ENCODE measurements around the gene LGR6.

The LGR6 gene

DNA sequence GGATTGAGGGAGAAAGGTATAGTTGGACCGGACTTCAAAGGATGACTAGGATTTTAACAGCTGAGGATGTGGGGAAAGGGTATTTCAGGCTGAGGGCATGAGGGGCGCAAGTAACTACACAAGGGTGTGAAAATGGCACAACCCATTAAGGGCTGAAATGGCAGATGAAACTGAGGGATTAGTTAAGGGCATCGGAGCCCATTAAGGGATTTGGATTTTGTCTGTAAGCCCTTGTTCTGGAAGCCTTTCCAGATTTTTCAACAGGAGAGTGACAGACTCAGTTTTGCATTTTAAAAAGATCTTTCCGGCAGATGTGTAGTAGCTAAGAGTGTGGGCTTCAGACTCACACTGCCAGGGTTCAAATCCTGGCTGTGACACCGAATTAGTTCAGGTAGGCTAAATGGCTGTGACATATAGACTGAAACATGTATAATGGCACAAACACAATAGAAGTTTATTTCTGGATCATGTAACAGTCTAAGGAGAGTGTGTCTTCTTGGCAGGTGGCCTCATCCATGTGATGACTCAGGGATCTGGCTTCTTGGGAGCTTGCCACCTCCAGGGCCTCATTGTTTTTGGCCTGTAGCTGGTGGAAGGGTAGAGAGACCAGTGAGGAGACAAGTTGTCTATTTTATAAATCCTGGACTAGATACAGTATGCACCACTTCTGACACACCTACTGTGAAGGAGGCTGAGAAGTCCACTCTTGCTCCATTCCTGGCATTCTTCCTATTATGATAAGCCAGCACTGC lies 98.5 kb downstream of the LGR6 start:
- peak; percentile 80 for DNase-seq

DNA sequence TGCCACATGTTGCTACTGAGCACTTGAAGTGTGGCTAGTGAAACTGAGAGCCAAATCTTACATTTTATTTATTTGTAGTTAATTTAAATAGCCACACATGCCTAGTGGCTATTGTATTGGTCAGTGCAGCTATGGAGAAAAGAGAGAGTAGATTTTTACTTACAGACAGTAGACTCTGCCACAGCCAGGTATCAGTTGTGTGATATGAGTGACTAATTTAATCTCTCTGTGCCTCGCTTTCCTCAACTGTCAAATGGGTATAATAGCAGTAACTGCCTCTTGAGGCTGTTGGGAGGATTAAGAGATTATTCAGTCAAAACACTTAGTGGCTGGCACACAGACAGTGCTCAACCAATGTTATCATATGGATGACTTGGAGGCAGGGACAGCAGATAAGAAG lies 99.2 kb downstream of the LGR6 start:
- no peak for DNase-seq

DNA sequence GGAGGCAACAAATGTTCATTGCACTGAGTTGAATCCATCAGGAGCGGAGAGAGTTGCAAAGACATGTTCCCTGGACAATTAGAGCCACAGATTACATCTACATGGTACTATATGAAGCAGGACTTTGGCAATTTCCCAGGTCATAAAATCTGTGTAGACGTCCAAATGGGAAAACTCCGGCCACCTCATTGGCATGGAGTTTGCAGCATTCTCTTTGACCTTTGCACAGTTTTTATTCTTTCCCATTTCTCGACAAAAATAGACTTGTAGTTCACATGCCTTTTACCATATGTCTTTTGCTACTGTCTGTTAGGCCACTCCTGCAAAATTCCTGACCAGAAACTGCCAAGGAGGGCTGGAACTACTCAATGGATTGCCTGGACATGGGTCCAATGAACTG lies 100.0 kb downstream of the LGR6 start:
- DNase-seq, result no peak

DNA sequence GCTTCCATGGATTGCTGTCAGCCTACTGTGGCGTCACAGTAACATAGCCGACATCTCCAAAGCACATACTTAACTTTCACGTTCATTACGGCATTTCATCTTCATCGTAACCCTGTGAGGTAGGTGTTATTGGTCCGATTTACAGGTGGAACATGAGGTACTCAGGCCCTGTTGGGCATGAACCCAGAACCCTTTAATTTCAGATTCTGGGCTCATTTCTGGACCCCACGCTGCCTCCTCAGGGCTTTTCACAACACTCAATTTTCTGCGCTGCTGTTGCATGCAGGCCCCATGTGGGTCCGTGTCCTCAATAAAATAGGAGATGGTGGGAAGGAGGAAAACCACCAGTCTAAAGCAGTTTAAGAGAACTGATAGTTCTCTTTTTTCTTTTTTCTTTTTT lies 108.6 kb downstream of the LGR6 start:
- no peak for DNase-seq

DNA sequence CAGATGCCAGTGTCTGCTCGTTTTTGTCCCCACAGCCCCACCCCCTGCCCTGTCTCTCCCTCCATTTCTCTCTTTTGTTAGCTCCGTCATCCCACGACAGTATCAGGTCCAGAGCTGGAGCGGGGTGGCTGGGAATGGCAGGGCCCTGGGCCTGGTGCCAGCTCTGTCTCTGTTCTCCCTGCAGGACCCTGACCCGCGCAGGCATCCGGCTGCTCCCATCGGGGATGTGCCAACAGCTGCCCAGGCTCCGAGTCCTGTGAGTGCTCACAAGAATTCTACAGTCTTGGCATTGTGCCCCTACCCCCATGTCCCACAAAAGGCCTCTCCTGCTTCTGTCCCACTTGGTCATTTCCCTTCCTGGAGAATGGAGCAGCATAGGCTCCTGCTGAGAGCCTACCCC lies 110.8 kb downstream of the LGR6 start:
- no peak for DNase-seq

DNA sequence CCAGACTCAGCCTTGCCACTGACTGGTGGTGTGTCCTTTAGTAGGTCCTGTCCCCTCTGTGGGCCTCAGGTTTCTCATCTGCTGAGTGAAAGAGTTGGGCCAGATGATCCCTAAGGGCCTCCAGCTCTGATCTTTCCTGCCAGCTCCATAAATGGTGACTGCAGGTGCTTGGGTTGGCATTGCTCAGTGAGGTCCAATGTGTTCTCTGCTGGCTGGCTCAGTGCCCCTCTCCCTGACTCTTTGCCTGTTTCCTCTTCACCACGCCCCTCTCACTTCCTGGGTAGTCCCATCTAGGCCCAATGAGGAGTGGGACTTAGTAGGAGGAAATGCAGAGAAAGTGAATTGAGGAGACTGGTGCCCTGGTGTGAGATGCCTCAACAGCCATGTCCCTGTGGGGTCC lies 111.6 kb downstream of the LGR6 start:
- DNase-seq, result no peak

DNA sequence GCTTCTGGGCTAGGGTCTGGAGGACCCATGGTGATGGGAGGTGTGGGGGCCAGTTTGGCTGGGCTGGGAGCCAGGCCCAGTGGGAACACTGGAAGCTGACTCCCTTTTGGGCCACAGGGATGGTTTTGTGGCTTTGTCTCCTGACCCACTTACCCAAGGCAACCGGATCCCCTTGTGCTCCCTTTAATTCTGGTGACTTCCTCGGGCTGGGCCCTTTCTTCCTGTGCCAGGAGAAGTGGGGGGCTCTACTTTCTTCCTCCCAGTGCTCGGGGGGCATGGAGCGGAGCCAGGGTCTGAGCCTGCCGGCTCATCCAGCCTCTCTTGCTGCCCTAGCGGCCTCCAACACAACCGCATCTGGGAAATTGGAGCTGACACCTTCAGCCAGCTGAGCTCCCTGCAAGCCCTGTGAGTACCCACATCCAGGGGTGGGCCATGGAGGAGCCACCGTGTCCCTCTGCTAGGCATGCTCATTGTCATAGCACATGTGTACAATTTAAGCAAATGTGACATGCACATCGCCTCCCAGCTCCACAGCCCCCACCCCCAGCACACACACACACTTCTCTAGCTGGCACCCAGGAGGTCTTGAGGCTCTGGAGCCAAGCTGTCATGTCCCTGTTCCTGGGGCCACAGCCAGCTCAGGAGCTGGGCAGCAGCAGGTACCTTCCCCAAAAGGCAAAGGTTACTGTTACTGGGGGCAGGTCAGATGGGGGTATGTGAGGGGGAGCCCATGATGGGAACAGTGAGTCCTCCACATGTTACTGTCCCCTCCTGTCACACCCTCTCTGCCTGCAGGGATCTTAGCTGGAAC lies 113.1 kb downstream of the LGR6 start:
- DNase-seq, result no peak

DNA sequence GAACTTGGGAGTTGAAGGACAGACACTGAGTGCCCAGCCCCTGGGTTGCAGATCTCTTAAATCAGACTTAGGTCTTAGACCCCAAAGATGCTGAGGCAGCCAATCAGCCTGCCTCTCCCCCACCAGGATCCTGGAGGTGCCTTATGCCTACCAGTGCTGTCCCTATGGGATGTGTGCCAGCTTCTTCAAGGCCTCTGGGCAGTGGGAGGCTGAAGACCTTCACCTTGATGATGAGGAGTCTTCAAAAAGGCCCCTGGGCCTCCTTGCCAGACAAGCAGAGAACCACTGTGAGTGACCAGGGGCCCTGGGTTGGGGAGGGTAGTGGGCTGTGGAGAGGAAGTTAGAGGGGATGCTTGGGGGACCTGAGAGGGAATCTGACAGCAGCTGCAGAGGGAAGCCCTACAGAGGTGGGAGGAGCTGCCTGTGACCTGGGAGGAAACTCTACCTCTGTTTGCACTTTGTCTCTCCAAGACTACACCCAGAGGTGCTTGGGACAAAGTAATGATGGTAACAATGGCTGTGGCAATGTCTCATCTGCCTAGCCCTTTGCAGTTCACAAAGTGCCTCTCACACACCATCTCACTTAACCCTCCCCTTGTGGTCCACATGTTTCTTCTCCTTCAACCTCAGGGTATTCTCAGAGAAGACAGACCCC lies 116.6 kb downstream of the LGR6 start:
- no peak for DNase-seq

DNA sequence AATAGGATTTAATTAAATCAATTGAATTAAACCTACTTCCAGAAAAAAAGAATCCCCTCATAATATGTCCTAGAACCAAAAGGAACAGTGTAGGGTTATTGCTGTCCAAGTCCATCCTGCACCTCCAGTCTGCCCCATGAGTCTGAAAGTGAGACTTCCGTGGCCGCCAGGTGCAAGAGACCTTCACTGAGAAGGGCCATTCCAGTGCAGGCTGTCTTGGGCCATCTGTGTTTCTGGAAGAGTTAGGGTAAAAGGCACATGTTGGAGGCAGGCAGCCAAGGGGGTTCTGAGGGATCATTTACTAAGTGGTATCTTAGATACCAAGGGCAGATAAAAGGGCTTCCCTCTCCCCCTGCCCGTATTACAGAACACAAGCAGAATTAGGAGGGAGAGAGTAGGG lies 117.1 kb downstream of the LGR6 start:
- no peak for DNase-seq

DNA sequence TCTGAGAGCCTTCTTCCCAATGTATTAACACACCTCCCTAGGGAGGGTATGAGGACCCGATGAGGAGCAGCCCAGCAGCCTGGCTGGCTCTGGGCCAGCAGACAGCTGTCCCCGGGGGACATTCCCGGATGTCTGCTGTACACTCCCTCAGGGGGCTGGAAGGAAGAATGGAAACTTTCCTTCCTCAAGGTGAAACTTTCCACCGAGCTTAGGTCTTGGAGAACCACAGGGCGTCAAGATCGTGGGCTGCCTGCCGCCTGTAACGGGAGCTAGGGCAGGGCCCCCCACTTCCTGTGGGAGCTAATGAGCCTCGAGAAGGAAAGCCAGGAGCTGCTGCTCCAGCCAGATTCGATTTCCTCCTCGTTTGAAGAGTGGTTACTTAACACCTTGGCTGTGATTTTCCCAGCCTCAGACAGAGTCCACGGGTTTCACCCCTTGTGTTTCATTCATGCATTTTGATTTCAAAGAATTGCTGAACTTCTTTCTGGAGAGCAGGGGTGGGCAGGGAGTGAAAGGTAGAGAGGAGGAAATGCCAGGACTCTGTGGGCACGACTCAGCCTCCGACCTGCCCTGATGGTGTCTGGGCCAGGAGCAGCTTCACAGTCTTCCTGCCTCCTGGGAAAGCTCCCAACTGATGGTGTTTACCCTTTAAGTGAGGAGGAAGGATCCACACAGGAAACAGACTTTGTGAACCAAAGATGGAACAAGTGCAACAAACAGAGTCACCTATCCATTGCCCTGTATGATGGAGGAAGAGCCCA lies 118.5 kb downstream of the LGR6 start:
- DNase-seq, result no peak

DNA sequence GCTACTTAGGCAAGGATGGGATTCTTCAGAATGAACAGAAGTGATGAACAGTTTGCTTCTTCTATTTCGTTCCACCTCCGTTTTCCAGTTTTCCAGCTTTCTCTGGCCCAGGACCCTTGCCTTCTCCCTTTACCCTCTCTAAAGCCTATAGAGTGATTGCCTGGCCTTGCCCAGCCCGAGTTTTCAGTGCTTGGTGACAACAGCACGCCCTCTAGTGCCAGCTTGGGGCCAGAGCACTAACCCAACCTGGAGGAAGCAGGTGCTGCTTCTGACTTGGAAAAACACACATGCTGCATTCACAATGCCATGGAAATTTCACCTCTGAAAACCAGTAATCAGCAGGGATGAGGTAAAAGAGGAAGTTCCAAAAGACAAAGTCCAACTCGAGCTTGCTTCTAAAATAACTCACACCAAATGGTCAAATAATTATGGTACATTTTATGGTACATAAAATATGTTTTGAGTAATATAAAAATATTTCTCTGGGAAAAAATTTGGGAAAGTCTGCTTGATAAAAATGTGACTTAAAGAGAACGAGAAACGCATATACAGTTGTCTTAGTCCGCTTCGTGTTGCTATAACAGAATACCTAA lies 122.1 kb downstream of the LGR6 start:
- peak; percentile 61 for DNase-seq

DNA sequence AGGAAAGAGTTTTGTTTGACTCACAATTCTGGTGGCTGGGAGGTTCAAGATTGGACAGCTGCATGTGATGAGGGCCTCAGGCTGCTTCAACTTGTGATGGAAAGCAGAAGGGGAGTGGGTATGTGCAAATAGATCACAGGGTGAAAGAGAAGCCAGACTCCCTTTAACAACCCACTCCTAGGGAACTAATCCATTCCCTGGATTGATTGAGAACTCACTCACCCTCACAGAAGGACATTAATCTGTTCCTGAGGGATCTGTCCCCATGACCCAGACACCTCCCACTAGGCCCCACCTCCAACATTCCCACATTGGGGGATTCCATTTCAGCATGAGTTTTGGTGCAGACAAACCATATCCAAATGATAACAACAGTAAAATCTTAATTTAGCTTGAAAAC lies 122.6 kb downstream of the LGR6 start:
- DNase-seq, result no peak

DNA sequence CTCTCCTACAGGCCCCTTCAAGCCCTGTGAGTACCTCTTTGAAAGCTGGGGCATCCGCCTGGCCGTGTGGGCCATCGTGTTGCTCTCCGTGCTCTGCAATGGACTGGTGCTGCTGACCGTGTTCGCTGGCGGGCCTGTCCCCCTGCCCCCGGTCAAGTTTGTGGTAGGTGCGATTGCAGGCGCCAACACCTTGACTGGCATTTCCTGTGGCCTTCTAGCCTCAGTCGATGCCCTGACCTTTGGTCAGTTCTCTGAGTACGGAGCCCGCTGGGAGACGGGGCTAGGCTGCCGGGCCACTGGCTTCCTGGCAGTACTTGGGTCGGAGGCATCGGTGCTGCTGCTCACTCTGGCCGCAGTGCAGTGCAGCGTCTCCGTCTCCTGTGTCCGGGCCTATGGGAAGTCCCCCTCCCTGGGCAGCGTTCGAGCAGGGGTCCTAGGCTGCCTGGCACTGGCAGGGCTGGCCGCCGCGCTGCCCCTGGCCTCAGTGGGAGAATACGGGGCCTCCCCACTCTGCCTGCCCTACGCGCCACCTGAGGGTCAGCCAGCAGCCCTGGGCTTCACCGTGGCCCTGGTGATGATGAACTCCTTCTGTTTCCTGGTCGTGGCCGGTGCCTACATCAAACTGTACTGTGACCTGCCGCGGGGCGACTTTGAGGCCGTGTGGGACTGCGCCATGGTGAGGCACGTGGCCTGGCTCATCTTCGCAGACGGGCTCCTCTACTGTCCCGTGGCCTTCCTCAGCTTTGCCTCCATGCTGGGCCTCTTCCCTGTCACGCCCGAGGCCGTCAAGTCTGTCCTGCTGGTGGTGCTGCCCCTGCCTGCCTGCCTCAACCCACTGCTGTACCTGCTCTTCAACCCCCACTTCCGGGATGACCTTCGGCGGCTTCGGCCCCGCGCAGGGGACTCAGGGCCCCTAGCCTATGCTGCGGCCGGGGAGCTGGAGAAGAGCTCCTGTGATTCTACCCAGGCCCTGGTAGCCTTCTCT lies 124.6 kb downstream of the LGR6 start:
- no peak for DNase-seq

DNA sequence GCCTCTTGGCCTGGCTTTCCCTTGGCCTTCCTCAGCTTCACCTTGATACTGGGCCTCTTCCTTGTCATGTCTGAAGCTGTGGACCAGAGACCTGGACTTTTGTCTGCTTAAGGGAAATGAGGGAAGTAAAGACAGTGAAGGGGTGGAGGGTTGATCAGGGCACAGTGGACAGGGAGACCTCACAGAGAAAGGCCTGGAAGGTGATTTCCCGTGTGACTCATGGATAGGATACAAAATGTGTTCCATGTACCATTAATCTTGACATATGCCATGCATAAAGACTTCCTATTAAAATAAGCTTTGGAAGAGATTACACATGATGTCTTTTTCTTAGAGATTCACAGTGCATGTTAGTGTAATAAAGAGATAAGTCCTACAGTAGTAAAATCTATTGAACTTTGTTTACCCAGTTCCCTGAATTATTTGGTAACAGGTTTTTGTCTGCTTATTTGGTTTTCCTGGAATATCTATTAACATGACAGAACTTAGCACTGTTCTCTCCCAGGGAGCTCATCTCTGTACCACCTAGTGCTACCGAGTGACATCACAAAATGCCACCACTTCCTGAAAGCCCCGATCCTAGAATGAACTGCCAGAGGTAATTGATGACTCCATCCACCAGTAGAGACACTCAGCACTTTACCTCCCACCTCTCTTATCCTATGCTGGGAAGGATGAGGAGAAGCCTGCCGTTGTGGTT lies 125.9 kb downstream of the LGR6 start:
- no peak for DNase-seq

DNA sequence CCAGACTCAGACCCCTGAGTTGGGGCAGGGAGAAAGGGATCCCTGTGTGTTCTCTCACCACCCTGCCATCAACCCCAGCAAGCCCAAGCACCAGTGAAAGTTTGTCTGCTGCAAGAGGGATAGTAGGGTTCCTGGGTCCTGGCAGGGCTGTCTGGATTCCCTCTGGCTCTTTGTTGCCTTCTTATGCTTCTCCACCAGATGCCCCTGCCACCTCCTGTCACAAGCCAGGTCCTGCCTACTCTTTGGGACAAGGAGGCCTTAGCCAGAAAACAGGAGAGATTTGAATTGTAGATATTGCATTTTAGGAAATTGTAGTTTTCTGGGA lies 126.4 kb downstream of the LGR6 start:
- DNase-seq, result no peak

DNA sequence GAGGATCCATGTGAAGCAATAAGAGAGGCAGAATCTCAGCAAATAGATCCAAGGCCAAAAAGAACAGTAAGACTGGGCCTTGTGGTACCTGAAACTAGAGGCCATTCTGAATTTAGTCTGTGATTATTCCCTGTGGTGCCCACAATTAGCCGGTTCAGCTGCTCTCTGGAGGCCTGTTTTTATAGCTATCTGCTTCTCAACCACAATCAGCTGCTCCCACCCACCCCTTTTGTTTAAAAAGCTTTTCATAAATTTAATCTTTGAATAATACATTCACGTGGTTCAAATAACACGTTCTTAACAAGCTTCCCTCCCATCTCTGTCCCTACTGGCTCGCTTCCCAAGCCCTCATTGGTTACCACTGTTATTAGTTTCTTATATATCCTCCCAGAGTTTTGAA lies 130.1 kb downstream of the LGR6 start:
- DNase-seq, result no peak

DNA sequence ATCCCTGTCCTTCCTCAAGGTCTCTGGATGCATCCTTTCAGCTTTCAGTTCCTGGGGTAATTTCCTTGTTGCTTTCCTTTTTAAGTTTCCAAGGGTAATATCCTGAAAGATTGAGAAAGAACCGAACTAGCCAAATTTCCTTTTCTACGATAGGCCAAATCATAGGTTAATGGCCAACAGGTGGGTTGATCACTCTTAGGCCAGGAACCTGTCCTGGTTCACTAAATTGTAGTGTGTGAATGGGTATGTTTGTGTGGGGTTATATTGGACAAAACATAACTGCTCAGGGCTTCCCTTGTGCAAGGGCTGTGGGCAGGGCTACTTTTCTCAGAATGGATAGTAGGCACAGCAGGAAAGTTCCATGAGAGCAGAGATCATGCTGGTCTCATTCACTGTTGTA lies 131.0 kb downstream of the LGR6 start:
- no peak for DNase-seq

DNA sequence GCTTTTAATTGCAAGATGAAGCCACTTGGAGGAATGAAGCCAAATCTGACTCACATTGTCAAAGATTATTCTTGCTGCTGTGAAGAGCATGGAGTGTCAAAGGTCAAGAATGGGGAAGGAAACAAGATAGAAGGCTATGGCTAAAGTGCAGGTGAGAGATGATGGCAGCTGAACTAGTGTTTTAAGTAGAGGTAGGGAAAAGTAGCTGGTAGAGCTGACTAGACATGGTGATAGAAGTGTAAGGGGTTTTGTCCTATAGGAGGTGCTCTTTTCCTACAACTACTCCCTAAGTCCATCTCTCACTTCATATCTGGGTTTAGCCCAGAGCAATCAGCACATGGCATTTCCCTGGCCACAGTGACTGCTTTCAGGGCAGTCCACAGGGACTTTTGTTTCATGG lies 136.3 kb downstream of the LGR6 start:
- no peak for DNase-seq

DNA sequence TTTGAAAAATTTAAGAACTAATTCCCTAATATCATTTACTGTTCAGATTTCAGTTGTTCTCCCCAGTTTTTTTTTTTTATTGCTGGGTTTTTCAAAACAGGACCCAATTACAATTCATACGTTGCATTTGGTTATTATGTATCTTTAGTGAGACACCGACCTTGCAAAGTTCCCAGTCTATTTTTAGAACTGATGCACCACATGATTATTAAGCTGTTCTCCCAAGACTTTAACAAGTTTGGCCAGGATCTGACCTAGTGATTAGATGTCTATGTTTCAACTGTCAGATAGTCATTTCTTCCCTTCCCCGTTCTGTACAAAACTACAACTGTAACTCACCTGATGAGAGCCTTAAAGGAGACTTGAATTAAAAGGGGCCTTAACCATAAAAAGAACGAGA lies 140.3 kb downstream of the LGR6 start:
- DNase-seq, result no peak

DNA sequence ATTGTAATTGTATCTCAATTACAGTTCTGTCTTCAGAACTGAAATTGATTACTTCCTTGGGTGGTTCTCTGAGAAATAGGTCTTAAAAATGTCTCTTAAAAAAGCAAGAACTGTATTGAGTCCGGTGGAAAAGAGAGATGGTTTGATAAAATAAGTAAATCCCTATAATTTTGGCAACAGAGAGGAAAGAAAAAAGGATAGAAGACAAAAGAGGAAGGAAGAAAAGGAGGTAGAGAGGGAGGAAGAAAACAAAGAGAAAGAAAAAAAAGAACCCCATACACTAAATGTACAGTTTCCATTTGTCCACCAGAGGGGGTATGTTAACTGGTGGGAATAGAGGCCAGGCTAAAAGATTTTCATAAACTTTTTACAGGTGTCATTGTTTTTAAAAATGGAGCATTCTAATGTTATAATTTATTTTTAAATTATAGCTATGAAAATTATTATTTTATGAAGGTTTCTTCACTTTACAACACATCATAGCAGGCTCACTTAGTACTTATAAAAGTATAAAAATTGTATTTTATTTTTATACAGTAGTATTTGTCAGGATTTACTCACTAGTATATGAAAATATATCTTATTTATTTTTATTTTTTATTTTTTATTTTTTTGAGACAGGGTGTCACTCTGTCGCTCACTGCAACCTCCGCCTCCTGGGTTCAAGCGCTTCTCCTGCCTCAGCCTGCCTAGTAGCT lies 150.2 kb downstream of the LGR6 start:
- DNase-seq, result peak; percentile 43

Measured in fibroblast of skin of abdomen (primary cell).